ENCODE data around the gene NEDD9.

Gene NEDD9

GRCh38 chr6:11139051-11139960 is 93.2 kb downstream of the NEDD9 start:
- TF ChIP-seq, protein P1, sequence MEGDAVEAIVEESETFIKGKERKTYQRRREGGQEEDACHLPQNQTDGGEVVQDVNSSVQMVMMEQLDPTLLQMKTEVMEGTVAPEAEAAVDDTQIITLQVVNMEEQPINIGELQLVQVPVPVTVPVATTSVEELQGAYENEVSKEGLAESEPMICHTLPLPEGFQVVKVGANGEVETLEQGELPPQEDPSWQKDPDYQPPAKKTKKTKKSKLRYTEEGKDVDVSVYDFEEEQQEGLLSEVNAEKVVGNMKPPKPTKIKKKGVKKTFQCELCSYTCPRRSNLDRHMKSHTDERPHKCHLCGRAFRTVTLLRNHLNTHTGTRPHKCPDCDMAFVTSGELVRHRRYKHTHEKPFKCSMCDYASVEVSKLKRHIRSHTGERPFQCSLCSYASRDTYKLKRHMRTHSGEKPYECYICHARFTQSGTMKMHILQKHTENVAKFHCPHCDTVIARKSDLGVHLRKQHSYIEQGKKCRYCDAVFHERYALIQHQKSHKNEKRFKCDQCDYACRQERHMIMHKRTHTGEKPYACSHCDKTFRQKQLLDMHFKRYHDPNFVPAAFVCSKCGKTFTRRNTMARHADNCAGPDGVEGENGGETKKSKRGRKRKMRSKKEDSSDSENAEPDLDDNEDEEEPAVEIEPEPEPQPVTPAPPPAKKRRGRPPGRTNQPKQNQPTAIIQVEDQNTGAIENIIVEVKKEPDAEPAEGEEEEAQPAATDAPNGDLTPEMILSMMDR (IDR thresholded peaks at IDR 0.05; ENCODE audit: insufficient read depth, low read length, poor library complexity, severe bottlenecking) = no peak
- TF ChIP-seq EZH2phosphoT487 (conservative IDR thresholded peaks at IDR 0.05; ENCODE audit: low read length) = no peak
- Histone ChIP-seq H3K4me3 (ENCODE audit: insufficient read depth, low read length, poor library complexity, severe bottlenecking) (no peak overlapping the region), H4K20me1 (ENCODE audit: low read depth, low read length) (no peaks in the 10 kb centered on the region), H2AFZ (ENCODE audit: low read depth, low read length, severe bottlenecking) (no peak overlapping the region), H3K79me2 (ENCODE audit: insufficient read depth, low read length) (no peaks in the 10 kb centered on the region), H3K9ac (ENCODE audit: low read length) (no peak overlapping the region), H3K36me3 (ENCODE audit: low read length) (peaks cover 36% of the 10 kb centered on the region), H3K9me2 (replicated peaks; ENCODE audit: insufficient read depth, low read length) (no peaks in the 10 kb centered on the region), H3K9me3 (ENCODE audit: insufficient read depth, low read length) (no peaks in the 10 kb centered on the region), H3K27ac (ENCODE audit: low read depth, low read length) (no peak overlapping the region), H3K27me3 (ENCODE audit: low read length) (no peaks in the 10 kb centered on the region), H3F3A (ENCODE audit: insufficient read depth) (peaks cover 8% of the 10 kb centered on the region), H3K4me2 (ENCODE audit: low read depth, low read length, poor library complexity, severe bottlenecking) (no peak overlapping the region)

DNA sequence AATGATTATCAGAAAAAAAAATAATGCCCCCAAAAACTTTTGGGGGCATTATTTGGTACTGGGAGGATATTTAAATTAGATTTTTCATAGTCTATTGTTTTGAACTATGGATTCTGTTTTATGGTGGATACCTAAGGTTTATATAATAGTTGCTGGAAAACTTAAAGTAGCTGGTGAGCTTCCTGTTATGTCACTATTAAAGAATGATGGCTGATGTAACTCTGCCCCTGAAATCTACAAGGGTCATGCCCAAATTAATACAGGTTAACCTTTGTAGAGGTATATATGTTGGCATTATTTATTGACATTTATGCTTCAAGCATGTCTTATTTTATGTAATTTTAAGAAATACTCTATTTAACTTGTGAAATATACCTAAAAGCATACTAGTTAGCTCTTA is 95.7 kb downstream of the NEDD9 start:
- Histone ChIP-seq H3K4me3 (ENCODE audit: insufficient read depth, low read length, poor library complexity, severe bottlenecking) (no peak overlapping the region), H3K9ac (ENCODE audit: low read length) (no peak overlapping the region), H3K9me2 (replicated peaks; ENCODE audit: insufficient read depth, low read length) (no peaks in the 10 kb centered on the region), H2AFZ (ENCODE audit: low read depth, low read length, severe bottlenecking) (no peak overlapping the region), H3K9me3 (ENCODE audit: insufficient read depth, low read length) (no peaks in the 10 kb centered on the region), H3K27ac (ENCODE audit: low read depth, low read length) (no peak overlapping the region), H3K36me3 (ENCODE audit: low read length) (peaks cover 38% of the 10 kb centered on the region), H3K27me3 (ENCODE audit: low read length) (no peaks in the 10 kb centered on the region), H3K79me2 (ENCODE audit: insufficient read depth, low read length) (peaks cover 20% of the 10 kb centered on the region), H3F3A (ENCODE audit: insufficient read depth) (peaks cover 11% of the 10 kb centered on the region), H4K20me1 (ENCODE audit: low read depth, low read length) (peaks cover 8% of the 10 kb centered on the region), H3K4me2 (ENCODE audit: low read depth, low read length, poor library complexity, severe bottlenecking) (no peak overlapping the region)
- TF ChIP-seq, protein P1 (IDR thresholded peaks at IDR 0.05; ENCODE audit: insufficient read depth, low read length, poor library complexity, severe bottlenecking) = no peak
- TF ChIP-seq EZH2phosphoT487 (conservative IDR thresholded peaks at IDR 0.05; ENCODE audit: low read length) = no peak

All from SU-DHL-6 (cell line).